HEK293T (cell line): Measurements from ENCODE around the gene MAGI2.

Experiments
- CTCF ChIA-PET: fragments of 350-600 bp; formaldehyde crosslinking; extraction: SDS; loops from one replicate; lab custom pipeline; 2021; ENCODE audit warnings: antibody characterized with exemption, inconsistent platforms; lab: Yijun Ruan, JAX
- POLR2A ChIA-PET: fragments of 350-600 bp; formaldehyde crosslinking; extraction: SDS; loops from one replicate; lab custom pipeline; 2020; ENCODE audit warnings: antibody characterized with exemption, inconsistent platforms; lab: Yijun Ruan, JAX
- DNase-seq: peaks from one replicate; pipeline ENCODE4 v3.0.0; 2012; ENCODE audit warnings: mixed read lengths; ENCODE audit errors: extremely low spot score
- ARNT ChIP-seq: fragments of 450-650 bp; IDR thresholded peaks from 2 replicates; pipeline ENCODE4 v1.6.1; 2017; ENCODE audit warnings: mild to moderate bottlenecking
- BHLHE40 ChIP-seq: fragments of 450-650 bp; IDR thresholded peaks from 2 replicates; pipeline ENCODE4 v1.6.1; 2016; ENCODE audit warnings: mild to moderate bottlenecking, moderate library complexity, borderline replicate concordance
- CTBP1 ChIP-seq: fragments of 450-650 bp; IDR thresholded peaks from 2 replicates; pipeline ENCODE4 v1.6.1; 2016; ENCODE audit warnings: borderline replicate concordance
- ELF4 ChIP-seq: fragments of 450-650 bp; IDR thresholded peaks from 2 replicates; pipeline ENCODE4 v1.6.1; 2017; ENCODE audit warnings: antibody characterized with exemption
- FOXA1 ChIP-seq: fragments of 450-650 bp; IDR thresholded peaks from 2 replicates; pipeline ENCODE4 v1.6.1; 2016; ENCODE audit warnings: mild to moderate bottlenecking
- FOXK2 ChIP-seq: fragments of 450-650 bp; IDR thresholded peaks from 2 replicates; pipeline ENCODE4 v1.6.1; 2016; ENCODE audit warnings: mild to moderate bottlenecking
- FOXM1 ChIP-seq: fragments of 450-650 bp; IDR thresholded peaks from 2 replicates; pipeline ENCODE4 v1.6.1; 2017; ENCODE audit warnings: mild to moderate bottlenecking, borderline replicate concordance
- HDGF ChIP-seq: fragments of 450-650 bp; IDR thresholded peaks from 2 replicates; pipeline ENCODE4 v1.6.1; 2017; ENCODE audit warnings: antibody characterized with exemption, borderline replicate concordance
- L3MBTL2 ChIP-seq: fragments of 450-650 bp; conservative IDR thresholded peaks from 2 replicates; pipeline ENCODE4 v1.6.1; 2016; ENCODE audit warnings: mild to moderate bottlenecking
- LEF1 ChIP-seq: fragments of 450-650 bp; IDR thresholded peaks from 2 replicates; pipeline ENCODE4 v1.6.1; 2017; ENCODE audit warnings: mild to moderate bottlenecking, borderline replicate concordance
- NFRKB ChIP-seq: fragments of 450-650 bp; IDR thresholded peaks from 2 replicates; pipeline ENCODE4 v1.6.1; 2016; ENCODE audit warnings: mild to moderate bottlenecking, moderate library complexity
- SP1 ChIP-seq: fragments of 450-650 bp; IDR thresholded peaks from 2 replicates; pipeline ENCODE4 v1.6.1; 2017
- SUZ12 ChIP-seq: fragments of 450-650 bp; IDR thresholded peaks from 2 replicates; pipeline ENCODE4 v1.6.1; 2016; ENCODE audit warnings: mild to moderate bottlenecking
- TARDBP ChIP-seq: fragments of 450-650 bp; IDR thresholded peaks from 2 replicates; pipeline ENCODE4 v1.6.1; 2016
- ZNF384 ChIP-seq: fragments of 450-650 bp; IDR thresholded peaks from 2 replicates; pipeline ENCODE4 v1.6.1; 2016
- TF ChIP-seq, protein P1 (sequence below): fragments of 450-650 bp; IDR thresholded peaks from 2 replicates; pipeline ENCODE4 v1.6.1; 2016

The MAGI2 gene

GRCh38 chr7:79176859-79177477 is 276.5 kb downstream of the MAGI2 start:
- POLR2A ChIA-PET = no interaction called here
- DNase-seq = peak; percentile 29
- no peak for TF ChIP-seq L3MBTL2
- no peak for TF ChIP-seq NFRKB
- TF ChIP-seq CTBP1 = no peak
- TF ChIP-seq SUZ12 = no peak
- TF ChIP-seq BHLHE40 = no peak
- CTCF ChIA-PET = no interaction called here

DNA sequence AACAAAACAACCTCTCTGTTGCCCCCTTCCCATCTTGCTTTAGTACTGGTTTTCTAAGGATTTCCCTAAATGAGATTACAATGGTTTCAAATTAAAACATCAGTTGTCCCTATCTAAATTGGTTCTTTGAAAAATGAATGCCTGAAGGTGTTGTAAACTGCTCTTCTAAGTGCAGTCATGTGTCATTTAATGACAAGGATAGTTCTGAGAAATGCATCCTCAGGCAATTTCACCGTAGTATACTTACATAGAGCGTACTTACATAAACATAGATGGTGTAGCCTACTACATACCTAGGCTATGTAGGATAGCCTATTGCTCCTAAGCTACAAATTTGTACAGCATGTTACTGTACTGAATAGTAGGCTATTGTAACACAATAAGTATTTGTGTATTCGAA is 278.1 kb downstream of the MAGI2 start:
- CTCF ChIA-PET = interaction anchor here (0.6 kb wide), 1 partner anchor 674 kb away, joined by 3 read pairs; no protein-coding TSS in a partner anchor
- DNase-seq = no peak
- TF ChIP-seq BHLHE40 = no peak
- POLR2A ChIA-PET = no interaction called here

DNA sequence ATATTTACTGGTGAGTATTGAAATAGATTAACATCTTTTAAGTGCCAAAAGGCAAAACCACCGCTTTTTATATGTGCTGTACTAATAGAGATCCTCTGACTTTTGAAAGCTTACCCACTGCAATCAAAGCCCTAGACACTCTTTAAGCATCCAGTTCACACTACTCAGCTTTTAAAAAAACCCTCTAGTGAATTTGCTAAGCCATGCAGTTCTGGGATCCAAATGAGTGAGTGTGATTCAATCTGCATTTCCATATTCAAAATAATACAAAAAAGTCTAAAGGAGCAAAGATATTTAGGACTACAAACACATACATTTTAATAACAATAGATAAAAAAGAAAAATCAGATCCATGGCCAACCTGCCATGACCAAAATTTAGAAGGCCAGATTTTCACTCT is 288.2 kb downstream of the MAGI2 start:
- POLR2A ChIA-PET = no interaction called here
- CTCF ChIA-PET = no interaction called here
- no peak for DNase-seq
- TF ChIP-seq CTBP1 = no peak
- no peak for TF ChIP-seq ZNF384
- no peak for TF ChIP-seq BHLHE40
- no peak for TF ChIP-seq HDGF
- TF ChIP-seq, protein P1, sequence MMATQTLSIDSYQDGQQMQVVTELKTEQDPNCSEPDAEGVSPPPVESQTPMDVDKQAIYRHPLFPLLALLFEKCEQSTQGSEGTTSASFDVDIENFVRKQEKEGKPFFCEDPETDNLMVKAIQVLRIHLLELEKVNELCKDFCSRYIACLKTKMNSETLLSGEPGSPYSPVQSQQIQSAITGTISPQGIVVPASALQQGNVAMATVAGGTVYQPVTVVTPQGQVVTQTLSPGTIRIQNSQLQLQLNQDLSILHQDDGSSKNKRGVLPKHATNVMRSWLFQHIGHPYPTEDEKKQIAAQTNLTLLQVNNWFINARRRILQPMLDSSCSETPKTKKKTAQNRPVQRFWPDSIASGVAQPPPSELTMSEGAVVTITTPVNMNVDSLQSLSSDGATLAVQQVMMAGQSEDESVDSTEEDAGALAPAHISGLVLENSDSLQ = no peak
- TF ChIP-seq ELF4 = no peak
- TF ChIP-seq FOXM1 = no peak
- TF ChIP-seq SP1 = no peak
- TF ChIP-seq ARNT = no peak
- no peak for TF ChIP-seq TARDBP
- no peak for TF ChIP-seq NFRKB
- no peak for TF ChIP-seq LEF1
- no peak for TF ChIP-seq SUZ12
- TF ChIP-seq FOXA1 = no peak
- TF ChIP-seq FOXK2 = no peak
- no peak for TF ChIP-seq L3MBTL2

DNA sequence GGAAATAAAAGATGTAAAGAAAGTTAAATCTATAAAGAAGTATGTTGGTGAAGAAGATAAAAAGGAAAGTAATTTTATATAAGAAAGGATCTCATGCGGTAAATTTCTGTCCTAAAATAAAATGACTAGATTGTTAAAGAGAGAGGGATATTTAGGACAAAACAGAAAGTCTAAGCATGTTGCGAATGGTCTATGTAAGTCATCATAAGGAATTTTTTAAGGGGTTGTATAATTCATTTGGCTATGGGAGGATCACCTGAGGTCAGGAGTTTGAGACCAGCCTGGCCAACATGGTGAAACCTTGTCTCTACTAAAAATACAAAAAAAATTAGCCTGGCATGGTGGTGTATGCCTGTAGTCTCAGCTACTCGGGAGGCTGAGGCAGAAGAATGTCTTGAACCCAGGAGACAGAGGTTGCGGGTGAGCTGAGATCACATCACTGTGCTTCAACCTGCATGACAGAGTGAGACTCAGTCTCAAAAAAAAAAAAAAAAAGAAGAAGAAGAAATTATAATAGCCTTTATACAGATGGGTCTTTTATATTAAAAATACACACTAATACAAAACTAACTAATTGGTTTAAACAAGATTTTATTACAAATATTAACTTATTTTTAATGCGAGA is 294.3 kb downstream of the MAGI2 start:
- TF ChIP-seq SP1 (no peak), FOXM1 (no peak), ELF4 (no peak), HDGF (no peak), SUZ12 (no peak), CTBP1 (no peak), TARDBP (no peak), FOXK2 (no peak), BHLHE40 (no peak), NFRKB (no peak), LEF1 (no peak), L3MBTL2 (no peak), FOXA1 (no peak), ARNT (no peak), ZNF384 (no peak)
- TF ChIP-seq, protein P1 = no peak
- CTCF ChIA-PET = no interaction called here

GRCh38 chr7:79157281-79157680 is 296.2 kb downstream of the MAGI2 start:
- TF ChIP-seq FOXA1 = no peak
- no peak for TF ChIP-seq ZNF384
- TF ChIP-seq ARNT = no peak
- no peak for TF ChIP-seq L3MBTL2
- TF ChIP-seq HDGF = no peak
- TF ChIP-seq CTBP1 = no peak
- TF ChIP-seq FOXK2 = no peak
- no peak for TF ChIP-seq LEF1
- no peak for TF ChIP-seq SP1
- TF ChIP-seq, protein P1 = no peak
- no peak for TF ChIP-seq FOXM1
- ChIA-PET CTCF (no interaction called here), POLR2A (no interaction called here)
- no peak for DNase-seq

More for the DNA sequence above, 294.3 kb downstream of the MAGI2 start:
- POLR2A ChIA-PET = no interaction called here
- no peak for DNase-seq

DNA sequence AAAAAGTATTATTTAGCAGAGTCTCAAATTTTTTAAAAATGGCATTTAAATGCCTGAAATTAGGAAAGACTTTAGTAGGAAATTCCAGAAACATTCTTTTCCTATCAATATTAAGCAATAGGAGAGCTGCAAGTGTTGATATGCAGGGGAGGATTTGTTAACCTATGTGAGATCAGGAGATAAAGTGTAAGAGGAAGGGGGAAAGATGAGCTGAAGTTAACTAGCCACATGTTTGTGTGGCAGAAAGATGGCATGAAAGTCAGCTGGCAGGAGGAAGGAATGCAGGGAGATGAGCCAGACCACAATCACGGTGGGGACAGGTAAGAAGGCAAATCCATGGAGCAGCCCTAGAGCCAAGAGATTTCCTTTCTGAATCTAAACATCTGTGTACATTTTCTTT is 303.6 kb downstream of the MAGI2 start:
- POLR2A ChIA-PET = no interaction called here
- no peak for TF ChIP-seq FOXA1
- TF ChIP-seq CTBP1 = no peak
- TF ChIP-seq SUZ12 = no peak
- no peak for TF ChIP-seq ZNF384
- TF ChIP-seq, protein P1 = no peak
- no peak for TF ChIP-seq FOXM1
- no peak for TF ChIP-seq ELF4
- no peak for TF ChIP-seq TARDBP
- TF ChIP-seq LEF1 = no peak
- TF ChIP-seq FOXK2 = no peak
- no peak for TF ChIP-seq BHLHE40
- no peak for TF ChIP-seq NFRKB
- no peak for TF ChIP-seq L3MBTL2
- no peak for TF ChIP-seq HDGF
- no peak for TF ChIP-seq SP1
- TF ChIP-seq ARNT = no peak
- DNase-seq = no peak
- CTCF ChIA-PET = no interaction called here
